Measurements from ENCODE around the gene SLC2A3. TPM values are rescaled to one million over a fixed set of nuclear protein-coding genes. Genes with fewer than 3 reads are reported as not detected.

The SLC2A3 gene
- total and polyA plus RNA-seq, 9 of the 15 experiments (the other 6 are each of a cell fraction or from before 2014, with no cell fraction given), result 67.3 to 491 (median 104) TPM

- peak in 1 of 4 experiments; percentile 20 for DNase-seq (ENCODE audit: extremely low read depth in 1 of 4, low spot score in 3 of 4)
- TF ChIP-seq ARID3A (IDR thresholded peaks at IDR 0.05; ENCODE audit: borderline replicate concordance, low read depth, low read length) (no peak), NFE2 (IDR thresholded peaks at IDR 0.05; ENCODE audit: low read depth) (0 out of 2 replicates have a peak, but pooled peaks have one; percentile 47), FOXJ3 (CRISPR knock-in tag; IDR thresholded peaks at IDR 0.05) (no peak), ZNF592 (IDR thresholded peaks at IDR 0.05) (0 out of 2 replicates have a peak, but pooled peaks have one; percentile 28), ZZZ3 (IDR thresholded peaks at IDR 0.05) (no peak), FOSL1 (tag; conservative IDR thresholded peaks at IDR 0.05) (no peak), U2AF1 (optimal IDR thresholded peaks at IDR 0.05; ENCODE audit: low read depth, low read length) (no peak)
- 17% methylated on average over 2 of the region's 2 CpGs for WGBS (ENCODE audit: insufficient coverage, low coverage, missing lambda C conversion rate)
- no TSS peak for BruUV-seq (replicated peaks)
- Histone ChIP-seq H3K79me2 (ENCODE audit: control insufficient read depth, insufficient read depth, low read length) (no peaks in the 10 kb centered on the region), H3K27me3 (ENCODE audit: control insufficient read depth in 2 of 2, insufficient read depth in 2 of 2, low read length in 2 of 2) (no peaks in the 10 kb centered on the region), H2AFZ (ENCODE audit: low read depth, low read length) (peak overlapping the region; percentile 78), H3K4me1 (replicated peaks in 1 of 2; ENCODE audit: control insufficient read depth in 2 of 2, insufficient read depth in 2 of 2, low read length in 2 of 2) (peaks cover 6 to 13% of the 10 kb centered on the region in 2 experiments; a peak in 3 of 5 replicates), H3K9me1 (ENCODE audit: control insufficient read depth, insufficient read depth, low read length) (no peaks in the 10 kb centered on the region), H3K27ac (ENCODE audit: extremely low read depth, low read depth, low read length) (peak overlapping the region; percentile 68; the same call in 2 of the 3 replicates), H3K36me3 (ENCODE audit: control insufficient read depth, insufficient read depth, low read length) (no peaks in the 10 kb centered on the region), H3K9ac (ENCODE audit: insufficient read depth in 1 of 2, low read depth in 2 of 2, low read length in 2 of 2) (peak overlapping the region in 1 of 2 experiments; percentile 50; a peak in 2 of 4 replicates), H4K20me1 (replicated peaks; ENCODE audit: control insufficient read depth, insufficient read depth, low read length) (no peaks in the 10 kb centered on the region), H3K4me3 (no peak overlapping the region), H3K9me3 (replicated peaks; ENCODE audit: control insufficient read depth, insufficient read depth, low read depth, low read length) (no peaks in the 10 kb centered on the region), H3K4me2 (ENCODE audit: insufficient read depth, low read length) (peak overlapping the region; percentile 16)
- in situ Hi-C loops (cut with MboI) (no loop called here), intact Hi-C loops (cut with micrococcal nuclease) (no loop called here)
- peak; percentile 81 for ATAC-seq
- CTCF ChIA-PET (ENCODE audit: low intra/inter-chr PET ratio), result no interaction called here
- FAIRE-seq, result peak; percentile 56
- POLR2A ChIA-PET, result interaction anchor here (0.6 to 3.0 kb wide), 7 partner anchors 9 to 95 kb away, joined by 3 to 13 read pairs (median 3); partner anchors contain the start of gene SLC2A3
Measured at GRCh38 chr12:7948589-7949260, 12.7 kb upstream of the SLC2A3 start.

Measured in K562 (cell line).